ENCODE results near the gene CNST.

DNA sequence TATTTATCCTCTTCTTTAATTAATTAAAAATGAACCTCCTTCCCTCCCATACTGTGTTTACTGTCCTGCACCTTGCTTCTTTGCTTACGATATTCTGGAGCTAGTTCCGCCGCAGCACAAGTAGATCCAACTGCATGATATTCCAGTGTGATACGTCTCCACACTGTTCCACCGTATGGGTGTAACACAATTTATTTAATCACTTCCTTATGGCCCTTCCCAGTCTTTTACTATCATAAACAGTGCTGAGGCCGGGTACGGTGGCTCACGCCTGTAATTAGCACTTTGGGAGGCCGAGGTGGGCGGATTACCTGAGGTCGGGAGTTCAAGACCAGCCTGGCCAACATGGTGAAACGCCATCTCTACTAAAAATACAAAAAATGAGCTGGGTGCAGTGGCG lies 25.7 kb downstream of the CNST start:
- TF ChIP-seq EP300 (IDR thresholded peaks at IDR 0.05), result no peak
- TF ChIP-seq, protein P1, sequence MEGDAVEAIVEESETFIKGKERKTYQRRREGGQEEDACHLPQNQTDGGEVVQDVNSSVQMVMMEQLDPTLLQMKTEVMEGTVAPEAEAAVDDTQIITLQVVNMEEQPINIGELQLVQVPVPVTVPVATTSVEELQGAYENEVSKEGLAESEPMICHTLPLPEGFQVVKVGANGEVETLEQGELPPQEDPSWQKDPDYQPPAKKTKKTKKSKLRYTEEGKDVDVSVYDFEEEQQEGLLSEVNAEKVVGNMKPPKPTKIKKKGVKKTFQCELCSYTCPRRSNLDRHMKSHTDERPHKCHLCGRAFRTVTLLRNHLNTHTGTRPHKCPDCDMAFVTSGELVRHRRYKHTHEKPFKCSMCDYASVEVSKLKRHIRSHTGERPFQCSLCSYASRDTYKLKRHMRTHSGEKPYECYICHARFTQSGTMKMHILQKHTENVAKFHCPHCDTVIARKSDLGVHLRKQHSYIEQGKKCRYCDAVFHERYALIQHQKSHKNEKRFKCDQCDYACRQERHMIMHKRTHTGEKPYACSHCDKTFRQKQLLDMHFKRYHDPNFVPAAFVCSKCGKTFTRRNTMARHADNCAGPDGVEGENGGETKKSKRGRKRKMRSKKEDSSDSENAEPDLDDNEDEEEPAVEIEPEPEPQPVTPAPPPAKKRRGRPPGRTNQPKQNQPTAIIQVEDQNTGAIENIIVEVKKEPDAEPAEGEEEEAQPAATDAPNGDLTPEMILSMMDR (IDR thresholded peaks at IDR 0.05), result no peak
- TF ChIP-seq POLR2A (IDR thresholded peaks at IDR 0.05), result no peak

Measured in gastroesophageal sphincter (tissue), 3 donors.